G401 (cell line): ENCODE data around the gene KIAA0930. TPM values are rescaled to one million over a fixed set of nuclear protein-coding genes. Genes with fewer than 3 reads are reported as not detected.
"Not testable (repeated sequence)": the region's sequence is repeated elsewhere in the genome, so short reads cannot be mapped to it uniquely, and the experiment has no call there.

Experiments
- DNase-seq: peaks from one replicate; pipeline ENCODE4 v3.0.0-alpha.2; 2015; ENCODE audit warnings: low spot score
- in situ Hi-C: cut with HindIII; loops from 2 replicates; pipeline ENCODE4 v1.10.0; 2016; ENCODE audit warnings: low sequenced_read_pairs, mixed read lengths
- total RNA-seq: library from RNA; depleted of rRNA; stranded (reverse); fragments of >200 nt; shearing (Covaris generic); gene quantifications from 2 replicates; pipeline ENCODE4 v1.2.3, GENCODE V29; 2014; rRNA removed

Gene KIAA0930
- total RNA-seq = 32.8 and 71.4 TPM in 2 replicates

DNA sequence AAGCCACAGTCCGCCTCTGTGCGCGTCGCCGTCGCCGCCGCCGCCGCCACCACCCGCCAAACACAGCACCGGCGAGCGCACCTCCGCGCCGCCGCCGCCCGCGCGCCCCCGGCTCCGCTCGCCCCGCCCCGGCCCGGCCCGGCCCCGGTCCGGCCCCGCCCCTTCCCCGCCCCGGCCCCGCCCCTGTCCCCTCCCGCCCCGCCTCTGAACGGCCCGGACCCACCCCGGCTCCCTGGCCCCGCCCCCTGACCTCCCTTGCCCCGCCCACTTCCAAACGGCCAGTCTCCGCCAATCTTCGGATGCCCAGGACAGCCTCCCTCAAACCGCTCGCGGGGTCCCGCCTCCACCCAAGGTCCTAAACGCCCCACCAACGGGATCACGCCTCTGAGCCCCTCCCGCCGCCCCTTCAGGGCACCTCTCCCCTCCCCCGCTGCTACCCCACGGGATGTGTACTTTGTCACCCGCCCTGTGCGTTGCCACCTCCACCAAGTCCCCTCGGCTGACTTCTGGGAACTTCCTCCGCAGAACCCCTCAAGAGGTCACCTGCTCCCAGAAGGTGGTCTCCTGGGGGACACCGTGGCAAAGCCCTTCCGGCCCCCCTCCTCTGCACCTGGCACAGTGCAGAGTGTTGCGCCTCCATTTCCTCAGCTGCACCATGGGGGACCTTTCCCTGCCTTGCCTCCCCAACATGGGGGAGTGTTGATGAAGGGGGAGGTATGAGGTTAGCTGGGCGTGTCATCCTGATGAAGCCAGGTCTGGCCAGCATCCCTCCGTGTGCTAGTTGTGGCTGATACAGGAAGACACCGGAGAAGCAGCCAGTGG is at the start of gene KIAA0930:
Gene KIAA0930, minus strand, starts transcription at position 85 of the 822 bp plus-strand sequence. CDS start 191 bp downstream, outside the sequence.
- in situ Hi-C loops = no loop called here
- peak; percentile 76 for DNase-seq

DNA sequence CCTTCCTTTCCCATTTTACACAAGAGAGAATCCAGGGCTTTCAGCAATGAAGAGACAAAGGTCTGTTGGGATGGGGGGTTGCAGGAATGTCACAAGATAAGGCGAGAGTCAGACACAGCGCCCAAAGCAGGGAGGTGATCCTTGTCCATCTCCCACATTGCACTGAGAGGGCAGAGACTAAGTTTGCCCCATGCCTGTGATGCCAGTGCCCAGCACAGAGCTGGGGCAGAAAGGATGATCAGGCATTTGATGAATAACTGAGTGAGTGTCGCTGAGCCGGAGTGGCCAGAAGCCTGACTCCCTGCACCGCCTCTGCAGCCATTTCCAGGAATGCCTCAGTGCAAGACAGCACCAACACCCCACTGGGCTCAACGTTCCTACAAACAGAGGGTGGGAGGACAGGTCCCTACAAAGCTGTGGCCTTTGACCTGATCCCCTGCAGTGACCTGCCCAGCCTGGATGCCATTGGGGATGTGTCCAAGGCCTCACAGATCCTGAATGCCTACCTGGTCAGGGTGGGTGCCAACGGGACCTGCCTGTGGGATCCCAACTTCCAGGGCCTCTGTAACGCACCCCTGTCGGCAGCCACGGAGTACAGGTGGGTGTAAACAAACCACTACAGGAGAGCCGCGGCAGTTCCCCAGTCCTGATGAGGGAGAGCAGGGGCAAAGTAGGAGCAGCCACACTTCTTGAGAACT is 46.3 kb upstream of the KIAA0930 start:
- no peak for DNase-seq

DNA sequence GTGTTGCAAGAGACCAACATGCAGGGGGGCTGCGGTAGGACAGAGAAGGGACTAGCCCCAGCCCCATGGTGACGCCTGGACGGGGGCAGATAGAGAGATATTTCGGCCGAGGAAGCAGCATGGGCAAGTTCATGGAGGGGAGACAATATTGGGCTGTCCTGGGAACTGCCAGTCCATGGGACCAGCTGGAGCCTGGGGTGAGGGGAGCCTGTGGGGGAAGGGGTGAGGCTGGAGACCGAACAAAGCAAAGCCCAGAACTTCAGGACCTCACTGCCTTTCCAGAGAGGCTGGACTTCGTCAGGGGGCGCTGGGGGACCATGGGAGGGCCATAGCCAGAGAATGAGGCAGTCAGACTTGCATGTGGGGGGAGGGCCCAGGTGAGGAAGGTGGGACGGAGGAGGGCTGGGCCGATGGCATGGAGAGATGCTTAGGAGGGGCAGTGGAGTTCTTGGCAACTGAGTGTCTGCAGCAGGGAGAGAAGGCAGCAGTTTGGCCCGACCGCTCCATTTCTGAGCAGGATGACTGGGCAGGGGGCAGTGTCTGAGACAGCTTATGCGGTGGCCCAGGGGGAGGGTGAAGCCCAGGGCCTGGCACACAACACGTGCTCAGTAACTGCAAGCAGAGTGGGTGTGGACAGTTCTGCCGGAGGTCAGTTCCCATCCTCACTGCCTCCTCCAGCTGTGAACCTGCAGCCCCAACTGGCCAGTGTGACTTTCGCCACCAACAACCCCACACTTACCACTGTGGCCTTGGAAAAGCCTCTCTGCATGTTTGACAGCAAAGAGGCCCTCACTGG is 44.8 kb upstream of the KIAA0930 start:
- peak; percentile 8 for DNase-seq
- in situ Hi-C loops = no loop called here

More for the DNA sequence above, 46.3 kb upstream of the KIAA0930 start:
- in situ Hi-C loops = no loop called here

GRCh38 chr22:45284705-45285262 is 44.1 kb upstream of the KIAA0930 start, which contains the start of gene UPK3A:
TSS of gene UPK3A (plus strand) at chr22:45284949. CDS start at chr22:45285014, 65 bp downstream.
- peak; percentile 74 for DNase-seq
- in situ Hi-C loops = no loop called here

DNA sequence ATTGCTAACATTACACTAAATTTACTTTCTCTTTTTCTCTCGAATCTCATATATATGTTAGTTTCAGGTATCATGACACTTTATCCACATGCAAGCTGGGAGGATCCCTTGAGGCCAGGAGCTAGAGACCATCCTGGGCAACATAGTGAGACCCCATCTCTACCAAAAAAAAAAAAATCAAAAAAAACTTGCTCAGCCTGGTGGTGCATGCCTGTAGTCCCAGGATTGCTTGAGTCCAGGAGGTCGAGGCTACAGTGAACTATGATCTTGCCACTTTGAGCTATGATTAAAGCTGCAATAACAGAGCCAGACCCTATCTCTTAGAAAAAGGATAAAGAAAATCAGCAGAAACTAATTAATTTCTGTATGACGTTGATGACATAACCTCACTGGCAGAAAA is 40.3 kb upstream of the KIAA0930 start:
- in situ Hi-C loops = no loop called here
- DNase-seq = no peak

GRCh38 chr22:45280587-45280980 is 39.9 kb upstream of the KIAA0930 start:
- in situ Hi-C loops = no loop called here
- DNase-seq = no peak

- in situ Hi-C loops = loop anchor here (10.0 kb wide), 2 partner anchors 157 to 483 kb away; no protein-coding TSS in a partner anchor
- no peak for DNase-seq
Measured at GRCh38 chr22:45278125-45278524, 37.4 kb upstream of the KIAA0930 start.

GRCh38 chr22:45277720-45278119 is 37.0 kb upstream of the KIAA0930 start:
- DNase-seq = not testable (repeated sequence)
- in situ Hi-C loops = loop anchor here (10.0 kb wide), 2 partner anchors 157 to 483 kb away; no protein-coding TSS in a partner anchor

- no peak for DNase-seq
- in situ Hi-C loops = loop anchor here (10.0 kb wide), 2 partner anchors 158 to 482 kb away; no protein-coding TSS in a partner anchor
Measured at GRCh38 chr22:45276507-45277105, 35.9 kb upstream of the KIAA0930 start.

- DNase-seq = no peak
Measured at GRCh38 chr22:45273452-45274075, 32.9 kb upstream of the KIAA0930 start.

GRCh38 chr22:45272498-45272897 is 31.8 kb upstream of the KIAA0930 start:
- in situ Hi-C loops = loop anchor here (10.0 kb wide), 2 partner anchors 162 to 478 kb away; no protein-coding TSS in a partner anchor
- DNase-seq = no peak

More at GRCh38 chr22:45273452-45274075, 32.9 kb upstream of the KIAA0930 start:
- in situ Hi-C loops = loop anchor here (10.0 kb wide), 2 partner anchors 161 to 479 kb away; no protein-coding TSS in a partner anchor

GRCh38 chr22:45271667-45272201 is 31.0 kb upstream of the KIAA0930 start:
- in situ Hi-C loops = loop anchor here (10.0 kb wide), 2 partner anchors 163 to 477 kb away; no protein-coding TSS in a partner anchor
- DNase-seq = peak; percentile 15

DNA sequence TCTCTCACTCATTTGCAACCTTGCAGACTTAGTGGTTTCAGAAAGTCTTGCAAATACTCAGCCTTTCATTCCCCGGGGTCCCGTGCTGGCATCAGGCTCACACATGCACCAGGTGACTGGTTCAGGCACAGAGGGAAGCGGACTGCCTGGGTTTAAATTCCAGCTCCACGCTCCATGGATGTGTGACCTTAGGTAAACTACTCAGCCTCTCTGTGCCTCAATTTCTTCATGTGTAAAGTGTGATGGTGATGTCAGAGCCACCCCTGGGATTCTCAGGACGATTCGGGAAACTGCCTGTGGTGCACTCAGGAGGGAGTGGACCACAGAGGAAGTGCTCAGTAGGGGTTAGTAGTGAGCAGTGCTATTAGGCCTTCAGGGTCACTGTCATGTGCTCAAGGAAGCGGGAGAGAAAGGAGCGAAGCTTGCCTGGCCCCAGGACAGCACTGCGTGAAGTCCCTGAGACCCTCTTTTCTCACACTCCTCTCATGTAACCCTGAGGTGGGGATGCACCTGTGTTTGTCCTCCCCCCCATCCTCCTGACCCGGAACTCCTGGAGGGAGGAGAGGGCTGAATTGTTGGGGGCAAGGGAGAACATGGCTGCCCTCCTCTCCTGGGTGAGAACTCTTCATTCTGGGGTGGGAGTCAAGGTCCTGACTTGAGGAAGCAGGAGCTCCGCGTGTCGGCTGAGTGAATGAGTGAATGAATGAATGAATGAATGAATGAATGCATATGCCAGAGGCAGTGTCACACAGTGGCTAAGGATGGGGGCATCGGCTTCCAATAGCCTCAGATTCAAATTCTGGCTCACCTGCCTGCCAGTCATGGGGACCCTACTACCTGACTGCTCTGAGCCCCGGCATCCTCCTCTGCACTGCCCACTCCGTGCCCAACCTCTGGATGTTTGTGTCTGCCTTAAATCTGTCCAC is 29.7 kb upstream of the KIAA0930 start:
- no peak for DNase-seq
- in situ Hi-C loops = loop anchor here (10.0 kb wide), 2 partner anchors 164 to 476 kb away; no protein-coding TSS in a partner anchor

GRCh38 chr22:45268958-45269844 is 28.5 kb upstream of the KIAA0930 start:
- in situ Hi-C loops = no loop called here
- peak; percentile 70 for DNase-seq

DNA sequence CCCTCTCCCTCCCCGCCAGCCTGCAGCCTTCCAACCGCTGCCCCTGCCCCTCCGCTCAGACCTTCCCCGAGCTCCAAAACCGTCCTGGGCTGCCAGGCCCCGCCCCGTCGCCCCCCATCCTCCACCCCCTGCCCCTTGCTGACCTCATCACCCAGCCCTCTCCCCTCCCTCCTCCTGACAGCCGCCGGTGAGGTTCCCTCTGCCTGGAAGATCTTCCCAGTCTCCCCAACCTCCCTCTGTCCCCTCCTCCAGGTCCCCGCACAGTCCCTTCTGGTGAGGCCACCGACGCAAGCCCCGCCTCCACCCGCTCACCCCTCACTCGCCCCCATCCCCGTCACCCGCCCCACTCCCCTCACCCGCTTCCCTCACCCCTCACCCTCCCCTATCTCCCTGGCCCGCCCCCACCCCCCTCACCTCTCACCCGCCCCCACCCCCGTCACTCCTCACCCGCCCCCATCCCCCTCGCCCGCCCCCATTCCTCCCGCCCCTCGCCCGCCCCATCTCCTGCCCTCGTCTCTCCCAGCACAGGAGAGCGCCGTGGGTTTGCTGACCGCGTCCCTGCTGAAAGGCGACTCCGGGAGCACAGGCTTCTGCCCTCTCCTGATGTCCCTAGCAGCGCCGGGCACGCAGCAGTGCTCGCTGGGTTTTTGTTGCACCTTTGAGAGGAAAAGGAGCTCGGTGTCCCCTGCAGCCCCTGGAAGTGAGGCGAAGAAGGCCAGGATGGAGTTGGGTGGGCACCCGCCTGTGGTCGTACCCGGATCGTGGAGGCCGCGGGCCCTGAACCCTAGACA is 27.7 kb upstream of the KIAA0930 start:
- in situ Hi-C loops = no loop called here
- DNase-seq = peak; percentile 37
